Fibroblast of skin of scalp (primary cell): ENCODE measurements around the gene CCDC13.

ENCODE experiments used
- DNase-seq: peaks from one replicate; pipeline ENCODE4 v3.0.0-alpha.2; 2013

The CCDC13 gene

GRCh38 chr3:42796332-42796885, 23.4 kb upstream of the CCDC13 start:
- DNase-seq: no peak

GRCh38 chr3:42795621-42796181, 22.6 kb upstream of the CCDC13 start:
- DNase-seq: no peak

- no peak for DNase-seq
Observed at GRCh38 chr3:42790714-42791229, 17.7 kb upstream of the CCDC13 start.

GRCh38 chr3:42786631-42787030, 13.6 kb upstream of the CCDC13 start:
- no peak for DNase-seq

GRCh38 chr3:42786212-42786611, 13.2 kb upstream of the CCDC13 start:
- no peak for DNase-seq

GRCh38 chr3:42780892-42781700, 8.0 kb upstream of the CCDC13 start:
- DNase-seq: peak; percentile 71

- no peak for DNase-seq
Observed at GRCh38 chr3:42780398-42780797, 7.3 kb upstream of the CCDC13 start.

- no peak for DNase-seq
Observed at GRCh38 chr3:42778644-42779043, 5.6 kb upstream of the CCDC13 start.

- DNase-seq: no peak
Observed at GRCh38 chr3:42773409-42773751, 327 bp upstream of the CCDC13 start.

GRCh38 chr3:42771271-42771670, 1.8 kb downstream of the CCDC13 start:
- DNase-seq: no peak

- no peak for DNase-seq
Observed at GRCh38 chr3:42769477-42770131, 3.4 kb downstream of the CCDC13 start.

GRCh38 chr3:42764561-42765295, 8.3 kb downstream of the CCDC13 start:
- no peak for DNase-seq

- no peak for DNase-seq
Observed at GRCh38 chr3:42764115-42764514, 8.9 kb downstream of the CCDC13 start.

GRCh38 chr3:42763021-42763420, 10.0 kb downstream of the CCDC13 start:
- DNase-seq: no peak

GRCh38 chr3:42762046-42762724, 10.9 kb downstream of the CCDC13 start:
- DNase-seq: no peak

GRCh38 chr3:42758126-42758525, 14.9 kb downstream of the CCDC13 start:
- DNase-seq: no peak

- DNase-seq: no peak
Observed at GRCh38 chr3:42756681-42757213, 16.3 kb downstream of the CCDC13 start.

- DNase-seq: peak; percentile 29
Observed at GRCh38 chr3:42755681-42756578, 17.1 kb downstream of the CCDC13 start.

GRCh38 chr3:42753757-42754156, 19.3 kb downstream of the CCDC13 start:
- no peak for DNase-seq

- DNase-seq: no peak
Observed at GRCh38 chr3:42752961-42753360, 20.1 kb downstream of the CCDC13 start.

GRCh38 chr3:42752441-42752840, 20.6 kb downstream of the CCDC13 start:
- DNase-seq: no peak
